PFSK-1 (cell line): Measurements from ENCODE around the gene WWC1. TPM values are rescaled to one million over a fixed set of nuclear protein-coding genes. Genes with fewer than 3 reads are reported as not detected.

ENCODE experiments used
- FOXP2 ChIP-seq: optimal IDR thresholded peaks from 2 replicates; pipeline ENCODE3; 2011; ENCODE audit warnings: borderline replicate concordance, control low read depth, inconsistent platforms; ENCODE audit not compliant: insufficient read depth; ENCODE audit errors: extremely low read length, extremely low read depth
- POLR2AphosphoS5 ChIP-seq: IDR thresholded peaks from 2 replicates; pipeline ENCODE4 v1.6.1; 2012; ENCODE audit warnings: low read depth, mild to moderate bottlenecking, control low read depth, low read length, moderate library complexity
- REST ChIP-seq, 2 experiments: IDR thresholded peaks; 2 replicates each; pipeline versions ENCODE4 v1.6.1 to v1.8.0; 2011 to 2012; ENCODE audit warnings: low read depth in 2 of 2, low read length in 2 of 2, control low read depth in 1 of 2, inconsistent platforms in 1 of 2, mild to moderate bottlenecking in 1 of 2, moderate library complexity in 1 of 2; ENCODE audit not compliant: insufficient read depth in 1 of 2
- SIN3A ChIP-seq: IDR thresholded peaks from 2 replicates; pipeline ENCODE4 v1.6.1; 2012; ENCODE audit warnings: mild to moderate bottlenecking, low read length, moderate library complexity, borderline replicate concordance; ENCODE audit not compliant: insufficient read depth
- TAF1 ChIP-seq: IDR thresholded peaks from 2 replicates; pipeline ENCODE4 v1.6.1; 2012; ENCODE audit warnings: low read length, control low read depth, borderline replicate concordance; ENCODE audit not compliant: insufficient read depth
- polyA plus RNA-seq: library from polyadenylated mRNA; unstranded; fragments of >200 nt; gene quantifications from one replicate; pipeline ENCODE4 v1.2.1, GENCODE V29; 2012; ENCODE audit warnings: low read depth, missing spikeins; ENCODE audit not compliant: insufficient read length

WWC1 gene
- polyA plus RNA-seq: not detected

GRCh38 chr5:168291342-168291963 is at the start of gene WWC1:
TSS of gene WWC1 (plus strand) at chr5:168291645. CDS start at chr5:168292153, 508 bp downstream.
- TF ChIP-seq FOXP2 (no peak), SIN3A (no peak), POLR2AphosphoS5 (no peak), TAF1 (no peak), REST (IDR thresholded peaks at IDR 0.05; ENCODE audit: insufficient read depth in 1 of 2, low read depth in 2 of 2, low read length in 2 of 2) (no peak)

- TF ChIP-seq POLR2AphosphoS5 (no peak), REST (IDR thresholded peaks at IDR 0.05; ENCODE audit: insufficient read depth in 1 of 2, low read depth in 2 of 2, low read length in 2 of 2) (no peak), SIN3A (no peak)
These were observed 46.4 kb upstream of the WWC1 start for GRCh38 chr5:168244838-168245559.

- no peak for TF ChIP-seq POLR2AphosphoS5
- TF ChIP-seq SIN3A: no peak
- no peak for TF ChIP-seq REST (IDR thresholded peaks at IDR 0.05; ENCODE audit: insufficient read depth in 1 of 2, low read depth in 2 of 2, low read length in 2 of 2)
- TF ChIP-seq TAF1: no peak
- no peak for TF ChIP-seq FOXP2
These were observed 41.5 kb upstream of the WWC1 start for GRCh38 chr5:168249923-168250322.

GRCh38 chr5:168251259-168251658 is 40.2 kb upstream of the WWC1 start:
- TF ChIP-seq SIN3A (no peak), POLR2AphosphoS5 (no peak), FOXP2 (no peak), TAF1 (no peak), REST (IDR thresholded peaks at IDR 0.05; ENCODE audit: insufficient read depth in 1 of 2, low read depth in 2 of 2, low read length in 2 of 2) (no peak)
